RWPE2 (cell line): Measurements from ENCODE around the gene C1QL1.

Experiments used
- ATAC-seq: fragments of 200-7000 bp; cut with Tn5 transposase; 3 replicates; pipeline ENCODE4 v1.9.1; 2021; ENCODE audit warnings: low read depth
- DNase-seq: peaks from one replicate; pipeline ENCODE4 v3.0.0-alpha.2; 2020; ENCODE audit warnings: low spot score
- H3K27ac ChIP-seq: fragments of 450-650 bp; 2 replicates; pipeline ENCODE4 v1.5.1; 2017; ENCODE audit warnings: mild to moderate bottlenecking; ENCODE audit not compliant: poor library complexity, severe bottlenecking
- H3K27me3 ChIP-seq: fragments of 250-450 bp; sonication (Bioruptor Pico); 2 replicates; pipeline ENCODE4 v1.5.1; 2021; ENCODE audit warnings: mild to moderate bottlenecking, moderate library complexity; ENCODE audit not compliant: insufficient read depth, poor library complexity, severe bottlenecking
- H3K36me3 ChIP-seq: fragments of 250-450 bp; sonication (Bioruptor Pico); 2 replicates; pipeline ENCODE4 v1.5.1; 2020; ENCODE audit warnings: low read depth, mild to moderate bottlenecking, moderate library complexity
- H3K4me1 ChIP-seq: fragments of 250-450 bp; sonication (Bioruptor Pico); 2 replicates; pipeline ENCODE4 v1.5.1; 2021; ENCODE audit warnings: mild to moderate bottlenecking, moderate library complexity; ENCODE audit not compliant: insufficient read depth, poor library complexity, severe bottlenecking
- H3K4me3 ChIP-seq: fragments of 250-450 bp; sonication (Bioruptor Pico); 2 replicates; pipeline ENCODE4 v1.5.1; 2021; ENCODE audit warnings: mild to moderate bottlenecking, moderate library complexity; ENCODE audit not compliant: severe bottlenecking
- H3K9me3 ChIP-seq: fragments of 250-450 bp; sonication (Bioruptor Pico); 2 replicates; pipeline ENCODE4 v1.5.1; 2021; ENCODE audit warnings: mild to moderate bottlenecking, moderate library complexity; ENCODE audit not compliant: severe bottlenecking
- TF ChIP-seq, protein P1 (sequence below): fragments of 450-650 bp; IDR thresholded peaks from one replicate; pipeline ENCODE4 v1.5.1; 2017; ENCODE audit warnings: mild to moderate bottlenecking, moderate library complexity; ENCODE audit not compliant: poor library complexity, severe bottlenecking

C1QL1 gene

DNA sequence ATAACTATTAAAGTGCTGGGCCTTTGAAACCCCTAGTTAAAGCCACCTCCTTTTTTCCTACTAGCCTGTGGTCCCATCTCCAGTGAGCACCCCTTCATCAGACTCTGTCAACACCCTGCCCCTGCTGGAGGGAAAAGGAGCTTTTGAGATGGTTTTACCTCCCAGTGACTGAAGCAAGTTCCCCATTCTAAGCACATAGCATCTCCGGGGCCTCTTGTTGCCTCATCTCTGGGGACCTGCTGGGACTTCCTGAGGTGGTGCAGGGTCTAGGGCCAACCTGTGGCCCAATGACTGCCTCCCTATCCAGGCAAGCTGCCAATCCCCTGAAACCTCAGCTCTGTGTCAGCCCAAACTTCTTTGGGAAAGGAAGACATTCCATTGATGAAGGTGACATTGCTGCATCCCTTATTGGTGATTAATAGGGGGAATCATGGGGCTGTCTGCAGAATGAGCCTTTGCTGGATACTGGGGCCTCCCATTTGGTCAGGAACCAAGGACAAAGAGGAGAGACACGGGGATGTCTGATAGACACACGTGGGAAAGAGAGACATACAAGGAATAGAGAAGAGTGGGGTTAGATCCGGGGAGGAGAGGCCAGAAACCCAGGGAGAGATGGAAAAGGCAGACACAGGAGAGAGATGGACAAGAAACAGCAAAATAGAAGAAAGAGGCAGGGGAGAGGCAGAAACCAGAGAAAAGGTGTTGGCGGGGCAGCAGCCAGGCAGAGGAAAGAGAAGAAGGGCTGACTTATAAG lies 2.4 kb downstream of the C1QL1 start:
- Histone ChIP-seq H3K27me3 (peaks cover 9% of the 10 kb centered on the region), H3K27ac (no peak overlapping the region), H3K36me3 (no peaks in the 10 kb centered on the region), H3K9me3 (no peaks in the 10 kb centered on the region), H3K4me1 (peaks cover 5% of the 10 kb centered on the region), H3K4me3 (no peak overlapping the region)
- ATAC-seq: no peak
- TF ChIP-seq, protein P1, sequence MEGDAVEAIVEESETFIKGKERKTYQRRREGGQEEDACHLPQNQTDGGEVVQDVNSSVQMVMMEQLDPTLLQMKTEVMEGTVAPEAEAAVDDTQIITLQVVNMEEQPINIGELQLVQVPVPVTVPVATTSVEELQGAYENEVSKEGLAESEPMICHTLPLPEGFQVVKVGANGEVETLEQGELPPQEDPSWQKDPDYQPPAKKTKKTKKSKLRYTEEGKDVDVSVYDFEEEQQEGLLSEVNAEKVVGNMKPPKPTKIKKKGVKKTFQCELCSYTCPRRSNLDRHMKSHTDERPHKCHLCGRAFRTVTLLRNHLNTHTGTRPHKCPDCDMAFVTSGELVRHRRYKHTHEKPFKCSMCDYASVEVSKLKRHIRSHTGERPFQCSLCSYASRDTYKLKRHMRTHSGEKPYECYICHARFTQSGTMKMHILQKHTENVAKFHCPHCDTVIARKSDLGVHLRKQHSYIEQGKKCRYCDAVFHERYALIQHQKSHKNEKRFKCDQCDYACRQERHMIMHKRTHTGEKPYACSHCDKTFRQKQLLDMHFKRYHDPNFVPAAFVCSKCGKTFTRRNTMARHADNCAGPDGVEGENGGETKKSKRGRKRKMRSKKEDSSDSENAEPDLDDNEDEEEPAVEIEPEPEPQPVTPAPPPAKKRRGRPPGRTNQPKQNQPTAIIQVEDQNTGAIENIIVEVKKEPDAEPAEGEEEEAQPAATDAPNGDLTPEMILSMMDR: no peak
- DNase-seq: no peak

DNA sequence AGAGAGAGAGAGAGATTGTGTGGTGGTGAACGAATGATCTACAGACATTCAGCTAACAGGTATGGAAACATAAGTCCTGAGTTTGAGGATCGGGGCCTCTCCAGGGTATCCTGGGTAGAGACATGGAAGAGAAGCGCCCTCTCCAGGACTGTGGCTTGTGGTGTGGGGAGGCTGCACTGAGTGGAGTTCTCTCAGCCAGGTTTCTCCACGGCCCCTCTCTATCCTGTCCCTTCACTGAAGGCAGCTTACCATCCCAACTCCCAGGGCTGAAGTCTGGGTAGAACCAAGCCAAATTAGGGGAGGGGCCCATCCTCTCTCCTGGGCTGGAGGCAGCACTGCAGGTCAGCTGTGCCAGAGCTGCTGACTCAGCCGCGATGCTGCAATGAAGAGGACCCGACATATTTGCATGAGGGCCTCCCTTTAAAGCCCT lies 6.2 kb downstream of the C1QL1 start:
- H3K9me3 ChIP-seq: no peaks in the 10 kb centered on the region
- TF ChIP-seq, protein P1: no peak
- no peak overlapping the region for H3K4me3 ChIP-seq
- DNase-seq (peak; percentile 51), ATAC-seq (peak; percentile 37)
- peaks cover 3% of the 10 kb centered on the region for H3K27me3 ChIP-seq
- peaks cover 8% of the 10 kb centered on the region for H3K4me1 ChIP-seq
- no peak overlapping the region for H3K27ac ChIP-seq
- no peaks in the 10 kb centered on the region for H3K36me3 ChIP-seq

DNA sequence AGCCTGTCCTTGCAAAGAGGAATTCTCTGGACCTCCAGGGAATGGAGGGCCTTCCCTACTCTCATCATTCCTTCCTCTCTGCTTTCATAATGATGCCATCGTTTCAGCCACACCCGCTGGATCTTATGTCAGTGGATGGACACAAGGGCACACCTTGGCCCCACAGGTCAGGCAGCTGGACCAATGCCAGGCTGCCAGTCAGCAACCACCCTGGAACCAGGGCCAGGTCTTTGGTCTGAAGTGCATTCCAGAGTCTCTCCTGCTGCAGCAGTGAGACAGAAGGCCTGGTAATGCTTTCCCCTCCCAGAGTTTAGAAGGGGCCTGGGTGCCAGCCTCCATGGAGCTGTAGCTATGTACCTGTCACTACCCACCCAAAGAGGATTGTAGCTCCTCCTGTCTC lies 7.4 kb downstream of the C1QL1 start:
- peak; percentile 73 for ATAC-seq
- H3K9me3 ChIP-seq: no peaks in the 10 kb centered on the region
- no peak overlapping the region for H3K4me3 ChIP-seq
- no peaks in the 10 kb centered on the region for H3K27me3 ChIP-seq
- TF ChIP-seq, protein P1: no peak
- H3K36me3 ChIP-seq: no peaks in the 10 kb centered on the region
- peaks cover 8% of the 10 kb centered on the region for H3K4me1 ChIP-seq
- peak; percentile 71 for DNase-seq
- H3K27ac ChIP-seq: peak overlapping the region; percentile 30

DNA sequence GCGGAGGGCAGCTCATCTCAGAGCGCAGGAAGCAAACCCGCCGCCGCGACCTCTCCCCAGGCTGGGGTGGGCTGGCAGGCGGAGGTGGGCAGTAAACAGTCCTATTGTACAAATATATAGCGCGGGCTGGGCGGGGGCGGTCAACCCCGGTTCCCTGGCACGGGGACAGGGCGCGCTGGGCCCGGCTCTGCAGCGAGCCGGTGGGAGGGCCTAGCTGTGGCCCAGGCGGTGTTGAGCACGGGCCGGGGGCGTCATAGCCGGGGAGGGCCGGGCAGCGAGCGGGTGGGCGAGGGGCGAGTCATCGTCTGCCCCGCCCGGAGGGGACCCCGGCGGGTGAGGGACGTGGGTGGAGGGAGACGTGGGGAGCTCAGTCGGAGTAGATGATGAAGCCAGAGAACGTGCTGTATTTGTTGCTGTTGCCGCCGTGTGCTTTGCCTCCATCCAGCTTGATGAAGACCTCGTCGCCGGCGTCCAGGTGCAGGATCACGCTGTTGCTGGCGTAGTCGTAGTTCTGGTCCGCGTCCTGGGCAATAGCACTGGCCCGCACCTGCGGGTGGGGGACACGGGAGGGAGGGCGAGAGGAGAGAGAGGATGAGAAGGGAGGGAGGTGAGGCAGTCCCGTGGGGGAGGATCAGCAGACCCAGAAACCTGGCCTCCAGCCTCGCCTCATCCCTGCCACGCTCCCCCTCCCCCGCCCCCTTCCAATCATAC lies 8.1 kb downstream of the C1QL1 start:
- peaks cover 8% of the 10 kb centered on the region for H3K4me1 ChIP-seq
- H3K4me3 ChIP-seq: no peak overlapping the region
- peak; percentile 49 for DNase-seq
- H3K27ac ChIP-seq: peak overlapping the region; percentile 30
- TF ChIP-seq, protein P1: no peak
- H3K27me3 ChIP-seq: no peaks in the 10 kb centered on the region
- no peak; the same call in 2 of the 3 replicates for ATAC-seq
- no peaks in the 10 kb centered on the region for H3K36me3 ChIP-seq
- H3K9me3 ChIP-seq: no peaks in the 10 kb centered on the region
